ENCODE results near the gene ADNP. TPM values are rescaled to one million over a fixed set of nuclear protein-coding genes. Genes with fewer than 3 reads are reported as not detected.
A peak's percentile ranks its signal among the peaks of the same experiment; 100 is the strongest.

ADNP gene
- polyA plus RNA-seq, 1 donor from 2014 or later: 78.5 TPM

DNA sequence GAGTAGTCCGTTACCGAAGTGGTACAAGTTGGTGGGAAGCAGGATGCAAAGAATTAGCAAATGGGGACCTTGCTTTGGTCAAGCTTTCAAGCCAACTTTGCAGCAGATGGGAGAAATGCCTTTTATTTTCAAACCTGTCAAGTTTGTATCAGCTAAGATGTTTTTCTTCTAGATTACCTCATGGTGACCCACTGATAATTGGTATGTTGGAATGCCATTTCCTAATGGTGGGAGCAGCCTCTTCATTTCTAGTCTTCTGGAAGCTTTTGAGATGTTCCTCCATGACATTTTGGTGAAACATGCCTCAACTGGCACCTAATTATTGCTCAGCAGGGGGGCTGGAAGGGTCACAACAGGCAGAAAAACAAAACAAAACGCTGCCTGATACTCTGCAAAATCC is 43.7 kb downstream of the ADNP start:
- H3K36me3 ChIP-seq (ENCODE audit: insufficient read depth, low read length): peaks cover 8% of the 10 kb centered on the region
- H3K4me3 ChIP-seq (ENCODE audit: low read length): no peak overlapping the region
- no peaks in the 10 kb centered on the region for H3K9me3 ChIP-seq (ENCODE audit: low read length)
- no peaks in the 10 kb centered on the region for H3F3A ChIP-seq (ENCODE audit: insufficient read depth, low read length, poor library complexity, severe bottlenecking)
- peaks cover 3% of the 10 kb centered on the region for H3K79me2 ChIP-seq (replicated peaks; ENCODE audit: insufficient read depth, low read length)
- no peak overlapping the region for H3K9ac ChIP-seq (ENCODE audit: low read length)
- H4K20me1 ChIP-seq (ENCODE audit: insufficient read depth): peaks cover 5% of the 10 kb centered on the region
- TF ChIP-seq POLR2AphosphoS5 (IDR thresholded peaks at IDR 0.05): peak; percentile 15
- TF ChIP-seq, protein P1, sequence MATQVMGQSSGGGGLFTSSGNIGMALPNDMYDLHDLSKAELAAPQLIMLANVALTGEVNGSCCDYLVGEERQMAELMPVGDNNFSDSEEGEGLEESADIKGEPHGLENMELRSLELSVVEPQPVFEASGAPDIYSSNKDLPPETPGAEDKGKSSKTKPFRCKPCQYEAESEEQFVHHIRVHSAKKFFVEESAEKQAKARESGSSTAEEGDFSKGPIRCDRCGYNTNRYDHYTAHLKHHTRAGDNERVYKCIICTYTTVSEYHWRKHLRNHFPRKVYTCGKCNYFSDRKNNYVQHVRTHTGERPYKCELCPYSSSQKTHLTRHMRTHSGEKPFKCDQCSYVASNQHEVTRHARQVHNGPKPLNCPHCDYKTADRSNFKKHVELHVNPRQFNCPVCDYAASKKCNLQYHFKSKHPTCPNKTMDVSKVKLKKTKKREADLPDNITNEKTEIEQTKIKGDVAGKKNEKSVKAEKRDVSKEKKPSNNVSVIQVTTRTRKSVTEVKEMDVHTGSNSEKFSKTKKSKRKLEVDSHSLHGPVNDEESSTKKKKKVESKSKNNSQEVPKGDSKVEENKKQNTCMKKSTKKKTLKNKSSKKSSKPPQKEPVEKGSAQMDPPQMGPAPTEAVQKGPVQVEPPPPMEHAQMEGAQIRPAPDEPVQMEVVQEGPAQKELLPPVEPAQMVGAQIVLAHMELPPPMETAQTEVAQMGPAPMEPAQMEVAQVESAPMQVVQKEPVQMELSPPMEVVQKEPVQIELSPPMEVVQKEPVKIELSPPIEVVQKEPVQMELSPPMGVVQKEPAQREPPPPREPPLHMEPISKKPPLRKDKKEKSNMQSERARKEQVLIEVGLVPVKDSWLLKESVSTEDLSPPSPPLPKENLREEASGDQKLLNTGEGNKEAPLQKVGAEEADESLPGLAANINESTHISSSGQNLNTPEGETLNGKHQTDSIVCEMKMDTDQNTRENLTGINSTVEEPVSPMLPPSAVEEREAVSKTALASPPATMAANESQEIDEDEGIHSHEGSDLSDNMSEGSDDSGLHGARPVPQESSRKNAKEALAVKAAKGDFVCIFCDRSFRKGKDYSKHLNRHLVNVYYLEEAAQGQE (IDR thresholded peaks at IDR 0.05; ENCODE audit: borderline replicate concordance): no peak
- H3K4me2 ChIP-seq (ENCODE audit: low read length): no peak overlapping the region
- H2AFZ ChIP-seq (ENCODE audit: low read depth, low read length): no peak overlapping the region
- H3K9me2 ChIP-seq (ENCODE audit: insufficient read depth, low read length): no peaks in the 10 kb centered on the region
- H3K27me3 ChIP-seq (ENCODE audit: insufficient read depth, low read depth, low read length): no peaks in the 10 kb centered on the region
- no peak overlapping the region for H3K27ac ChIP-seq (ENCODE audit: low read length)

DNA sequence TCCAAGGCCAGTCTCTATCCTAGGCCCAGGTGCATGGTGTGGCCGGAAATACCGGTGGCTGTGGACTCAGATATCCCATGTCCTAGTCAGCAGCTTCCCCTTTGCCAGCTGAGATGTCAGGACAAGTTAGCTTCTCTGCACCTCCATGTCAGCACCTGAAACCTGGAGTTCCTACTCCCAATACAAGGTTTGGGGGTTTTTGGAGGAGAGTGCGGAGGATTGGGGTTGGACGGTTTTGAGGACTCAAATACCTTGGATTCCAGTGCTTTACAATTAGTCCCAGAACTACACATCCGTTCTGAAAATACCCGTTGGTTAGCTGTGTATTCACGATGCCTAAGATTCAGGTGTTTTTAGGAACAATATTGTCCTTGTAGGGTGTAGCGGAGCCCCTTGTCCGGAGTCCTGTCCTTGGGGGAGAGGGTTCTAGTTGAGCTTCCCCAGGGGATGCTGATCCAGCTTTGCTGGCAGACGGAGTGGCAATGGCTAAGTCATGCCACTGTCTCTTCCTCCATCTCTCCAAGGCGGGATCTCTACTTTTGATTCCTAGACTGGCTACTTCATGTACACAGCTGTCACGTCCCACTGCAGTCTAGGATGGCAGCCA is 45.0 kb downstream of the ADNP start:
- Histone ChIP-seq H3K4me3 (ENCODE audit: low read length) (no peak overlapping the region), H3K9me2 (ENCODE audit: insufficient read depth, low read length) (no peaks in the 10 kb centered on the region), H3K36me3 (ENCODE audit: insufficient read depth, low read length) (peaks cover 2% of the 10 kb centered on the region), H3F3A (ENCODE audit: insufficient read depth, low read length, poor library complexity, severe bottlenecking) (no peaks in the 10 kb centered on the region), H3K27me3 (ENCODE audit: insufficient read depth, low read depth, low read length) (no peaks in the 10 kb centered on the region), H3K9ac (ENCODE audit: low read length) (no peak overlapping the region), H3K79me2 (replicated peaks; ENCODE audit: insufficient read depth, low read length) (no peaks in the 10 kb centered on the region), H4K20me1 (ENCODE audit: insufficient read depth) (peaks cover 5% of the 10 kb centered on the region), H3K4me2 (ENCODE audit: low read length) (no peak overlapping the region), H3K27ac (ENCODE audit: low read length) (no peak overlapping the region), H3K9me3 (ENCODE audit: low read length) (no peaks in the 10 kb centered on the region), H2AFZ (ENCODE audit: low read depth, low read length) (no peak overlapping the region)
- TF ChIP-seq, protein P1 (IDR thresholded peaks at IDR 0.05; ENCODE audit: borderline replicate concordance): no peak
- TF ChIP-seq POLR2AphosphoS5 (IDR thresholded peaks at IDR 0.05) (no peak), RAD21 (conservative IDR thresholded peaks at IDR 0.05) (no peak), EZH2 (IDR thresholded peaks at IDR 0.05; ENCODE audit: borderline replicate concordance, insufficient read depth, low read length, poor library complexity, severe bottlenecking) (no peak), TAF1 (IDR thresholded peaks at IDR 0.05; ENCODE audit: low read depth) (no peak), SMC3 (conservative IDR thresholded peaks at IDR 0.05; ENCODE audit: poor library complexity) (no peak), EP300 (conservative IDR thresholded peaks at IDR 0.05; ENCODE audit: poor library complexity, severe bottlenecking) (no peak), MXI1 (conservative IDR thresholded peaks at IDR 0.05; ENCODE audit: poor library complexity, severe bottlenecking) (no peak)
- TF ChIP-seq, protein P2, sequence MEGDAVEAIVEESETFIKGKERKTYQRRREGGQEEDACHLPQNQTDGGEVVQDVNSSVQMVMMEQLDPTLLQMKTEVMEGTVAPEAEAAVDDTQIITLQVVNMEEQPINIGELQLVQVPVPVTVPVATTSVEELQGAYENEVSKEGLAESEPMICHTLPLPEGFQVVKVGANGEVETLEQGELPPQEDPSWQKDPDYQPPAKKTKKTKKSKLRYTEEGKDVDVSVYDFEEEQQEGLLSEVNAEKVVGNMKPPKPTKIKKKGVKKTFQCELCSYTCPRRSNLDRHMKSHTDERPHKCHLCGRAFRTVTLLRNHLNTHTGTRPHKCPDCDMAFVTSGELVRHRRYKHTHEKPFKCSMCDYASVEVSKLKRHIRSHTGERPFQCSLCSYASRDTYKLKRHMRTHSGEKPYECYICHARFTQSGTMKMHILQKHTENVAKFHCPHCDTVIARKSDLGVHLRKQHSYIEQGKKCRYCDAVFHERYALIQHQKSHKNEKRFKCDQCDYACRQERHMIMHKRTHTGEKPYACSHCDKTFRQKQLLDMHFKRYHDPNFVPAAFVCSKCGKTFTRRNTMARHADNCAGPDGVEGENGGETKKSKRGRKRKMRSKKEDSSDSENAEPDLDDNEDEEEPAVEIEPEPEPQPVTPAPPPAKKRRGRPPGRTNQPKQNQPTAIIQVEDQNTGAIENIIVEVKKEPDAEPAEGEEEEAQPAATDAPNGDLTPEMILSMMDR (IDR thresholded peaks at IDR 0.05; ENCODE audit: poor library complexity, severe bottlenecking): no peak

Measured in neural cell (in vitro differentiated cells).